ENCODE data around the gene NKTR.

GRCh38 chr3:42694366-42694765 is 93.9 kb downstream of the NKTR start:
- TF ChIP-seq CTCF (conservative IDR thresholded peaks at IDR 0.05; ENCODE audit: low read depth in 2 of 2) (no peak), EZH2 (IDR thresholded peaks at IDR 0.05; ENCODE audit: low read depth, unreplicated experiment) (no peak), POLR2AphosphoS5 (IDR thresholded peaks at IDR 0.05; ENCODE audit: low read depth) (no peak)
- TF ChIP-seq, protein P1, sequence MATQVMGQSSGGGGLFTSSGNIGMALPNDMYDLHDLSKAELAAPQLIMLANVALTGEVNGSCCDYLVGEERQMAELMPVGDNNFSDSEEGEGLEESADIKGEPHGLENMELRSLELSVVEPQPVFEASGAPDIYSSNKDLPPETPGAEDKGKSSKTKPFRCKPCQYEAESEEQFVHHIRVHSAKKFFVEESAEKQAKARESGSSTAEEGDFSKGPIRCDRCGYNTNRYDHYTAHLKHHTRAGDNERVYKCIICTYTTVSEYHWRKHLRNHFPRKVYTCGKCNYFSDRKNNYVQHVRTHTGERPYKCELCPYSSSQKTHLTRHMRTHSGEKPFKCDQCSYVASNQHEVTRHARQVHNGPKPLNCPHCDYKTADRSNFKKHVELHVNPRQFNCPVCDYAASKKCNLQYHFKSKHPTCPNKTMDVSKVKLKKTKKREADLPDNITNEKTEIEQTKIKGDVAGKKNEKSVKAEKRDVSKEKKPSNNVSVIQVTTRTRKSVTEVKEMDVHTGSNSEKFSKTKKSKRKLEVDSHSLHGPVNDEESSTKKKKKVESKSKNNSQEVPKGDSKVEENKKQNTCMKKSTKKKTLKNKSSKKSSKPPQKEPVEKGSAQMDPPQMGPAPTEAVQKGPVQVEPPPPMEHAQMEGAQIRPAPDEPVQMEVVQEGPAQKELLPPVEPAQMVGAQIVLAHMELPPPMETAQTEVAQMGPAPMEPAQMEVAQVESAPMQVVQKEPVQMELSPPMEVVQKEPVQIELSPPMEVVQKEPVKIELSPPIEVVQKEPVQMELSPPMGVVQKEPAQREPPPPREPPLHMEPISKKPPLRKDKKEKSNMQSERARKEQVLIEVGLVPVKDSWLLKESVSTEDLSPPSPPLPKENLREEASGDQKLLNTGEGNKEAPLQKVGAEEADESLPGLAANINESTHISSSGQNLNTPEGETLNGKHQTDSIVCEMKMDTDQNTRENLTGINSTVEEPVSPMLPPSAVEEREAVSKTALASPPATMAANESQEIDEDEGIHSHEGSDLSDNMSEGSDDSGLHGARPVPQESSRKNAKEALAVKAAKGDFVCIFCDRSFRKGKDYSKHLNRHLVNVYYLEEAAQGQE (IDR thresholded peaks at IDR 0.05; ENCODE audit: unreplicated experiment), result no peak

Measured in GM23338 (cell line).